Measurements from ENCODE around the gene LIG3.

DNA sequence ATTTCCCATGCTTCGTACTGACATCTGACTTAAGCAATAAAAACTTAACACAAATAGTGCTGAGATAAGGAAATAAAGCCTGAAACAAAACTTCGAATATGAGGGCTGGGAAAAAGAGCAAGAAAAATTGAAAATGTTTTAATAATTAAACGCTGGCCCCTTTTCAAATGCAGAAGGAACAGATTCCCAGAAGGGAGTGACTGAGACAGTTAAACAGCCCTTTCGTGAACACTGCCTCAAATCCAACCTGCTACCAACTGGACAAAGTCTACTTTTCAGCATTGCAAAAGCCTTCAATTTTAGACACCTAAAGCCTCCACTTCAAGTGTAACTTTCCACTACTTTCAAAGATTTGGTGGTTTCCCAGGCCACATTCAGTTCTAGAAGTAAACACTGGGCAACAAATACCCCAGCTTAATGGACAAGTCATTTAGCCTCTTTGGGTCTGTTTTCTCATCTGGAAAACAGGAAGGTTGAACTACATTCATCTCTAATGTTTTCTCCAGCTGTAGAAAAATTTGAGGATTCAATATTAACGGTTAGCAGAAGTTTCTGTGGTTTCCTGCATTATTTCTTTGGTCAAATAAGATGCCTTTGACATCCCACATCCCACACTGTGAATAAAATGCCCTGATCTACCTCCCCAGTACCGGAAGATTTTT, 71.4 kb downstream of the LIG3 start:
- TF ChIP-seq, protein P1, sequence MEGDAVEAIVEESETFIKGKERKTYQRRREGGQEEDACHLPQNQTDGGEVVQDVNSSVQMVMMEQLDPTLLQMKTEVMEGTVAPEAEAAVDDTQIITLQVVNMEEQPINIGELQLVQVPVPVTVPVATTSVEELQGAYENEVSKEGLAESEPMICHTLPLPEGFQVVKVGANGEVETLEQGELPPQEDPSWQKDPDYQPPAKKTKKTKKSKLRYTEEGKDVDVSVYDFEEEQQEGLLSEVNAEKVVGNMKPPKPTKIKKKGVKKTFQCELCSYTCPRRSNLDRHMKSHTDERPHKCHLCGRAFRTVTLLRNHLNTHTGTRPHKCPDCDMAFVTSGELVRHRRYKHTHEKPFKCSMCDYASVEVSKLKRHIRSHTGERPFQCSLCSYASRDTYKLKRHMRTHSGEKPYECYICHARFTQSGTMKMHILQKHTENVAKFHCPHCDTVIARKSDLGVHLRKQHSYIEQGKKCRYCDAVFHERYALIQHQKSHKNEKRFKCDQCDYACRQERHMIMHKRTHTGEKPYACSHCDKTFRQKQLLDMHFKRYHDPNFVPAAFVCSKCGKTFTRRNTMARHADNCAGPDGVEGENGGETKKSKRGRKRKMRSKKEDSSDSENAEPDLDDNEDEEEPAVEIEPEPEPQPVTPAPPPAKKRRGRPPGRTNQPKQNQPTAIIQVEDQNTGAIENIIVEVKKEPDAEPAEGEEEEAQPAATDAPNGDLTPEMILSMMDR (IDR thresholded peaks at IDR 0.05 in 4 of 5, conservative IDR thresholded peaks at IDR 0.05 in 1 of 5): no peak
- no peak for TF ChIP-seq POLR2A (IDR thresholded peaks at IDR 0.05)

Measured in gastrocnemius medialis (tissue), 4 donors.